Parathyroid adenoma (tissue), 2 donors: ENCODE measurements around the gene PLD4.

Source experiments
- H2AFZ ChIP-seq: fragments of 300-600 bp; sonication (generic); one replicate; pipeline ENCODE4 v1.7.0; 2017; ENCODE audit warnings: antibody characterized with exemption, mild to moderate bottlenecking
- H3K27ac ChIP-seq: fragments of 300-600 bp; sonication (generic); one replicate; pipeline ENCODE4 v1.7.0; 2017
- H3K27me3 ChIP-seq: fragments of 300-600 bp; sonication (generic); one replicate; pipeline ENCODE4 v1.7.0; 2017; ENCODE audit warnings: low read length; ENCODE audit not compliant: control insufficient read depth, insufficient read depth
- H3K36me3 ChIP-seq: fragments of 300-600 bp; sonication (generic); one replicate; pipeline ENCODE4 v1.7.0; 2017; ENCODE audit warnings: low read length; ENCODE audit not compliant: control insufficient read depth, insufficient read depth
- H3K4me1 ChIP-seq: fragments of 300-600 bp; sonication (generic); one replicate; pipeline ENCODE4 v1.7.0; 2017; ENCODE audit warnings: control low read depth
- H3K4me2 ChIP-seq: fragments of 300-600 bp; sonication (generic); one replicate; pipeline ENCODE4 v1.7.0; 2017; ENCODE audit warnings: low read length
- H3K4me3 ChIP-seq: fragments of 300-600 bp; sonication (generic); one replicate; pipeline ENCODE4 v1.7.0; 2017; ENCODE audit warnings: low read depth, low read length
- H3K79me2 ChIP-seq: fragments of 300-600 bp; sonication (generic); one replicate; pipeline ENCODE4 v1.7.0; 2017; ENCODE audit warnings: control low read depth
- H3K9ac ChIP-seq: fragments of 300-600 bp; sonication (generic); one replicate; pipeline ENCODE4 v1.7.0; 2017; ENCODE audit warnings: mild to moderate bottlenecking
- H3K9me3 ChIP-seq: fragments of 300-600 bp; sonication (generic); one replicate; pipeline ENCODE4 v1.7.0; 2017; ENCODE audit warnings: low read length; ENCODE audit not compliant: control insufficient read depth
- TF ChIP-seq, protein P1 (sequence below): fragments of 300-600 bp; sonication (generic); IDR thresholded peaks from one replicate; pipeline ENCODE4 v1.7.0; 2017; ENCODE audit warnings: antibody characterized with exemption, mild to moderate bottlenecking
- donor health status: primary hyperparathyroidism.

The PLD4 gene

GRCh38 chr14:104926619-104927431, 2.1 kb downstream of the PLD4 start:
- no peak overlapping the region for H3K27ac ChIP-seq
- no peaks in the 10 kb centered on the region for H3K27me3 ChIP-seq
- H3K36me3 ChIP-seq: no peaks in the 10 kb centered on the region
- no peak overlapping the region for H3K4me3 ChIP-seq
- no peaks in the 10 kb centered on the region for H3K79me2 ChIP-seq
- TF ChIP-seq, protein P1, sequence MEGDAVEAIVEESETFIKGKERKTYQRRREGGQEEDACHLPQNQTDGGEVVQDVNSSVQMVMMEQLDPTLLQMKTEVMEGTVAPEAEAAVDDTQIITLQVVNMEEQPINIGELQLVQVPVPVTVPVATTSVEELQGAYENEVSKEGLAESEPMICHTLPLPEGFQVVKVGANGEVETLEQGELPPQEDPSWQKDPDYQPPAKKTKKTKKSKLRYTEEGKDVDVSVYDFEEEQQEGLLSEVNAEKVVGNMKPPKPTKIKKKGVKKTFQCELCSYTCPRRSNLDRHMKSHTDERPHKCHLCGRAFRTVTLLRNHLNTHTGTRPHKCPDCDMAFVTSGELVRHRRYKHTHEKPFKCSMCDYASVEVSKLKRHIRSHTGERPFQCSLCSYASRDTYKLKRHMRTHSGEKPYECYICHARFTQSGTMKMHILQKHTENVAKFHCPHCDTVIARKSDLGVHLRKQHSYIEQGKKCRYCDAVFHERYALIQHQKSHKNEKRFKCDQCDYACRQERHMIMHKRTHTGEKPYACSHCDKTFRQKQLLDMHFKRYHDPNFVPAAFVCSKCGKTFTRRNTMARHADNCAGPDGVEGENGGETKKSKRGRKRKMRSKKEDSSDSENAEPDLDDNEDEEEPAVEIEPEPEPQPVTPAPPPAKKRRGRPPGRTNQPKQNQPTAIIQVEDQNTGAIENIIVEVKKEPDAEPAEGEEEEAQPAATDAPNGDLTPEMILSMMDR: no peak
- H3K9me3 ChIP-seq: no peaks in the 10 kb centered on the region
- H3K4me2 ChIP-seq: no peak overlapping the region
- no peak overlapping the region for H3K9ac ChIP-seq
- H2AFZ ChIP-seq: no peak overlapping the region
- peaks cover 2% of the 10 kb centered on the region for H3K4me1 ChIP-seq

GRCh38 chr14:104927432-104927816, 2.7 kb downstream of the PLD4 start:
- H3K9me3 ChIP-seq: no peaks in the 10 kb centered on the region
- H3K9ac ChIP-seq: no peak overlapping the region
- H3K27ac ChIP-seq: no peak overlapping the region
- no peaks in the 10 kb centered on the region for H3K36me3 ChIP-seq
- peaks cover 4% of the 10 kb centered on the region for H3K4me1 ChIP-seq
- no peaks in the 10 kb centered on the region for H3K79me2 ChIP-seq
- no peak overlapping the region for H3K4me2 ChIP-seq
- H3K4me3 ChIP-seq: no peak overlapping the region
- peak overlapping the region; percentile 50 for H2AFZ ChIP-seq
- TF ChIP-seq, protein P1: no peak
- H3K27me3 ChIP-seq: no peaks in the 10 kb centered on the region

DNA sequence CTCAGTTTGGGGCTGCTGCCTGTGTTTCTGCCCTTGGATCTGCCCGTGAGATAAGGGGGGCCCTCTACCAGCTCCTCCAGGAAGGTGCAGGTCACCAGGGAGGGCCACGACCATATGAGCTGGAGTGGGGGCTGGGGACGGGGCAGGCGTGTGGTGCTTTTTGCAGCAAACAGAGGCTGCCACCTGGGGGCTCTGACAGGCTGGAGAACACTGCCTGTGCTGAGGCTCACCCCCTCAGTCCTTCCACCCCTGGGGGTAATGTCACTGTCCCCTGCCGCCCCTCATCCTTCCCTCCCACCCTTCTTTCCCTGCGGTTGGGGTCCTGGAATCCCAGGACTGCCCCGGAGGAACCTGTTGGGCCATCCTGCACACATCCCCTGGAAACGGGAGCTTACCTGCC, 3.2 kb downstream of the PLD4 start:
- Histone ChIP-seq H3K36me3 (no peaks in the 10 kb centered on the region), H2AFZ (peak overlapping the region; percentile 50), H3K27ac (no peak overlapping the region), H3K4me3 (no peak overlapping the region), H3K79me2 (no peaks in the 10 kb centered on the region), H3K4me2 (no peak overlapping the region), H3K4me1 (peaks cover 4% of the 10 kb centered on the region), H3K9ac (no peak overlapping the region), H3K9me3 (no peaks in the 10 kb centered on the region), H3K27me3 (no peaks in the 10 kb centered on the region)
- TF ChIP-seq, protein P1: no peak

DNA sequence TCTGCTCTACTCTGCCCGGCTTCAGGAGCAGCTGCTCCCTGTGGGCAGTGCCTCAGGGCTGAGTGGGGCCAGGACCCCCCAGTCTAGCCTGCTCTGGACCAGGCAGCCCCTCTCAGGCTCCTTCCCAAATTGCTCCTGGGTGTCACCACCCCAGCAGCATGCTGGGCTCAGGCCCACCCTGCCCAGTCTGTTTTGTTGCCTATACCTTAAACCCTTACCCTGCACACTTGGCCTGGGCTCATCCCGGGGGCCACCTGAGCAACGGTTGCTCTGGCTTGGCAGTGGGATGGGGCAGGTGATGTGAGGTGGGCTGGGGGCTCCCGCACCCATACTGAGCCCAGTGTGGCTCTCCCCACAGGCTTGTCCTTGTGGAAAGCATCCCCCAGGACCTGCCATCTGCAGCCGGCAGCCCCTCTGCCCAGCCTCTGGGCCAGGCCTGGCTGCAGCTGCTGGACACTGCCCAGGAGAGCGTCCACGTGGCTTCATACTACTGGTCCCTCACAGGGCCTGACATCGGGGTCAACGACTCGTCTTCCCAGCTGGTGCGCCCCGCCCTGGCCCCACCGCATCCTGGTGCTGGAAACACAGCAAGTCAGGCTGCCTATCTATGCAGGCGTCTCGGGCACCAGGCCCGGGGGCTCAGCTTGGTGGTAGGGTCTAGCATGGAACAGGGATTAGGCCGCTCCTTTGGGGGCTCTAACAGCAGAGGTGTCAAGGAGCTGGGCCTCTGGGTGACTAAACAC, 3.9 kb downstream of the PLD4 start:
- H3K79me2 ChIP-seq: no peaks in the 10 kb centered on the region
- no peak overlapping the region for H3K4me3 ChIP-seq
- H3K27ac ChIP-seq: no peak overlapping the region
- H3K4me2 ChIP-seq: no peak overlapping the region
- no peaks in the 10 kb centered on the region for H3K36me3 ChIP-seq
- no peak overlapping the region for H3K9ac ChIP-seq
- no peaks in the 10 kb centered on the region for H3K27me3 ChIP-seq
- H3K9me3 ChIP-seq: no peaks in the 10 kb centered on the region
- H2AFZ ChIP-seq: no peak overlapping the region
- TF ChIP-seq, protein P1: no peak
- peaks cover 4% of the 10 kb centered on the region for H3K4me1 ChIP-seq
